PC-9 (cell line): ENCODE results near the gene ATP1A4.

ENCODE experiments used
- EZH2 ChIP-seq: fragments of 200-600 bp; sonication (generic); IDR thresholded peaks from 2 replicates; pipeline ENCODE4 v1.8.0; 2017; ENCODE audit warnings: antibody characterized with exemption, low read depth
- TF ChIP-seq, protein P1 (sequence below): fragments of 200-600 bp; sonication (generic); conservative IDR thresholded peaks from 2 replicates; pipeline ENCODE4 v1.6.1; 2017; ENCODE audit warnings: mixed run types, antibody characterized with exemption, mild to moderate bottlenecking, moderate library complexity

DNA sequence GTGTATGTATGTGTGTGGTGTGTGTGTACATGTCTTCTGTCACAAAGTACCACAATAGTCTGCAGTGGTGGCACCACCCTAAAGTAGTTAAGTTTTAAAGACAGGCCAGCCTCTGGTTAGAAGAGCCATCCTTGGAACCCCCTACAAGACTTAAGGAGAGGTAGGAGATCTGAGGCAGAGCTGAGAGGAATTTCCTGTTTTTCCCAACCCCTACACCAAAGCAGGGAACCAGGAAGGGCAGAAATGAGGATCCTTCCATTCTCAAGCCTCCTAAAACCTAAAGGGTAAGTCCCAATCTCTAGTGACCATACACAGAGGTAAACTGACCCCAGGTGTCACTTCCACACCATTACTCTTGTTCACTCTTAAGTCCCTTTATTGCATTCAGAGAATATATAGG, 64.9 kb downstream of the ATP1A4 start:
- no peak for TF ChIP-seq EZH2
- TF ChIP-seq, protein P1, sequence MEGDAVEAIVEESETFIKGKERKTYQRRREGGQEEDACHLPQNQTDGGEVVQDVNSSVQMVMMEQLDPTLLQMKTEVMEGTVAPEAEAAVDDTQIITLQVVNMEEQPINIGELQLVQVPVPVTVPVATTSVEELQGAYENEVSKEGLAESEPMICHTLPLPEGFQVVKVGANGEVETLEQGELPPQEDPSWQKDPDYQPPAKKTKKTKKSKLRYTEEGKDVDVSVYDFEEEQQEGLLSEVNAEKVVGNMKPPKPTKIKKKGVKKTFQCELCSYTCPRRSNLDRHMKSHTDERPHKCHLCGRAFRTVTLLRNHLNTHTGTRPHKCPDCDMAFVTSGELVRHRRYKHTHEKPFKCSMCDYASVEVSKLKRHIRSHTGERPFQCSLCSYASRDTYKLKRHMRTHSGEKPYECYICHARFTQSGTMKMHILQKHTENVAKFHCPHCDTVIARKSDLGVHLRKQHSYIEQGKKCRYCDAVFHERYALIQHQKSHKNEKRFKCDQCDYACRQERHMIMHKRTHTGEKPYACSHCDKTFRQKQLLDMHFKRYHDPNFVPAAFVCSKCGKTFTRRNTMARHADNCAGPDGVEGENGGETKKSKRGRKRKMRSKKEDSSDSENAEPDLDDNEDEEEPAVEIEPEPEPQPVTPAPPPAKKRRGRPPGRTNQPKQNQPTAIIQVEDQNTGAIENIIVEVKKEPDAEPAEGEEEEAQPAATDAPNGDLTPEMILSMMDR = no peak
